B cell (primary cell): Measurements from ENCODE around the gene ZNF705A. TPM values are rescaled to one million over a fixed set of nuclear protein-coding genes. Genes with fewer than 3 reads are reported as not detected.

Experiments used
- ATAC-seq: fragments of 200-7000 bp; cut with Tn5 transposase; one replicate; pipeline ENCODE4 v1.10.0; 2021; ENCODE audit warnings: low read depth, mild to moderate bottlenecking, moderate number of reproducible peaks, moderate library complexity
- CTCF ChIA-PET: fragments of 350-600 bp; sonication (Branson Sonifier 250); formaldehyde crosslinking; loops from one replicate; lab custom pipeline; 2021; ENCODE audit warnings: antibody characterized with exemption, inconsistent platforms; lab: Charles Lee
- POLR2A ChIA-PET: fragments of 350-600 bp; sonication (Branson Sonifier 250); formaldehyde crosslinking; loops from one replicate; lab custom pipeline; 2021; ENCODE audit warnings: antibody characterized with exemption; lab: Charles Lee
- DNase-seq: peaks from one replicate; pipeline ENCODE4 v3.0.0; 2013
- H2AFZ ChIP-seq: 2 replicates; pipeline ENCODE4 v1.6.1; 2012; ENCODE audit warnings: mild to moderate bottlenecking, low read depth, low read length; ENCODE audit not compliant: insufficient read depth, poor library complexity, severe bottlenecking
- H3K27ac ChIP-seq, 2 donors: 1 replicate in 1 of 2; 2 replicates in 1 of 2; pipeline ENCODE4 v1.5.1; 2012 to 2013; ENCODE audit warnings: low read length in 2 of 2, mild to moderate bottlenecking in 2 of 2, moderate library complexity in 1 of 2
- H3K27me3 ChIP-seq, 4 experiments: fragments of 200-600 bp in 1 of 4; sonication (generic) in 1 of 4; replicated peaks in 1 of 4; 1 replicate in 2 of 4; 2 replicates in 2 of 4; pipeline versions ENCODE4 v1.6.1 to v1.7.0; 2013 to 2016; ENCODE audit warnings: low read length in 3 of 4, mild to moderate bottlenecking in 2 of 4, mixed read lengths in 1 of 4, moderate library complexity in 1 of 4; ENCODE audit not compliant: insufficient read depth in 4 of 4, control insufficient read depth in 3 of 4; ENCODE audit errors: control extremely low read depth in 1 of 4
- H3K36me3 ChIP-seq, 2 experiments: replicated peaks in 1 of 2; 1 replicate in 1 of 2; 2 replicates in 1 of 2; pipeline versions ENCODE4 v1.6.1 to v1.7.1; 2013; ENCODE audit warnings: low read length in 1 of 2; ENCODE audit not compliant: insufficient read depth in 2 of 2, control insufficient read depth in 1 of 2; ENCODE audit errors: control extremely low read depth in 1 of 2, extremely low read depth in 1 of 2
- H3K4me1 ChIP-seq, 2 donors: fragments of 200-600 bp in 1 of 2; sonication (generic) in 1 of 2; 1 replicate in 1 of 2; 2 replicates in 1 of 2; pipeline versions ENCODE4 v1.5.1 to v1.6.1; 2013 to 2017; ENCODE audit warnings: low read length in 2 of 2; ENCODE audit not compliant: control insufficient read depth in 2 of 2, insufficient read depth in 2 of 2
- H3K4me2 ChIP-seq: replicated peaks from 2 replicates; pipeline ENCODE3; 2012; ENCODE audit warnings: mild to moderate bottlenecking, low read depth, low read length; ENCODE audit not compliant: poor library complexity, severe bottlenecking
- H3K4me3 ChIP-seq, 5 experiments: fragments of 200-600 bp in 1 of 5; sonication (generic) in 1 of 5; 1 replicate in 3 of 5; 2 replicates in 2 of 5; pipeline versions ENCODE4 v1.5.1 to v1.7.0; 2011 to 2016; ENCODE audit warnings: low read length in 4 of 5, mild to moderate bottlenecking in 4 of 5, low read depth in 2 of 5, control low read depth in 1 of 5, moderate library complexity in 1 of 5; ENCODE audit not compliant: insufficient read depth in 1 of 5; ENCODE audit errors: control extremely low read depth in 1 of 5, extremely low read depth in 1 of 5
- H3K79me2 ChIP-seq: fragments of 200-600 bp; sonication (generic); one replicate; pipeline ENCODE4 v1.6.0; 2016; ENCODE audit warnings: low read length; ENCODE audit not compliant: control insufficient read depth, insufficient read depth
- H3K9ac ChIP-seq: fragments of 200-600 bp; sonication (generic); 2 replicates; pipeline ENCODE4 v1.6.1; 2017; ENCODE audit warnings: mild to moderate bottlenecking, low read length, moderate library complexity
- H3K9me3 ChIP-seq, 3 donors: one replicate each; pipeline versions ENCODE4 v1.6.1 to v1.7.1; 2013; ENCODE audit warnings: low read length in 2 of 3; ENCODE audit not compliant: control insufficient read depth in 2 of 3, insufficient read depth in 1 of 3; ENCODE audit errors: control extremely low read depth in 1 of 3
- H4K20me1 ChIP-seq: 2 replicates; pipeline ENCODE4 v1.6.0; 2012; ENCODE audit warnings: mild to moderate bottlenecking, low read length; ENCODE audit not compliant: insufficient read depth, control insufficient read depth, poor library complexity, severe bottlenecking
- H3K27ac Mint-ChIP-seq: one replicate; pipeline ENCODE4 v1.8.0; 2021; ENCODE audit warnings: mixed read lengths
- H3K27me3 Mint-ChIP-seq: one replicate; pipeline ENCODE4 v1.8.0; 2021; ENCODE audit warnings: mixed read lengths
- H3K4me1 Mint-ChIP-seq: one replicate; pipeline ENCODE4 v1.8.0; 2021; ENCODE audit warnings: mixed read lengths
- H3K4me3 Mint-ChIP-seq: one replicate; pipeline ENCODE4 v1.8.0; 2021; ENCODE audit warnings: mixed read lengths
- H3K9me3 Mint-ChIP-seq: one replicate; pipeline ENCODE4 v1.8.0; 2022; ENCODE audit warnings: mixed read lengths; ENCODE audit not compliant: insufficient read depth
- CTCF ChIP-seq: fragments of 200-600 bp; IDR thresholded peaks from one replicate; pipeline ENCODE4 v1.8.0; 2022; ENCODE audit warnings: antibody characterized with exemption, mild to moderate bottlenecking
- EZH2 ChIP-seq: IDR thresholded peaks from 2 replicates; pipeline ENCODE4 v1.6.1; 2012; ENCODE audit warnings: borderline replicate concordance, low read depth, mild to moderate bottlenecking, moderate library complexity, low read length; ENCODE audit not compliant: insufficient read depth, poor library complexity, severe bottlenecking
- WGBS: methylation state at CpG from one replicate; pipeline ENCODE4 v1.1.5; 2013; ENCODE audit warnings: missing lambda C conversion rate; ENCODE audit not compliant: insufficient coverage; 5-methylcytosine and 5-hydroxymethylcytosine counted together
- intact Hi-C: fragments of 100-400 bp; cut with micrococcal nuclease; formaldehyde crosslinking; loops from one replicate; pipeline ENCODE4 v1.10.0; 2022
- polyA plus RNA-seq: library from polyadenylated mRNA; depleted of rRNA; stranded (reverse); fragments of >200 nt; gene quantifications from 2 replicates; pipeline ENCODE4 v1.2.3, GENCODE V29; 2012
- total RNA-seq, 2 donors: library from RNA; stranded (reverse); fragments of 120-200 nt in 1 of 2; gene quantifications; 1 replicate in 1 of 2; 2 replicates in 1 of 2; pipeline versions ENCODE4 v1.2.3 to v1.2.4, GENCODE V29; 2013 to 2022

ZNF705A gene
- total and polyA plus RNA-seq, 2 donors (not counting 1 experiment from before 2014, with no cell fraction given), result not detected

- Mint-ChIP-seq H3K27me3 (peaks cover 12% of the 10 kb centered on the region), H3K4me1 (no peaks in the 10 kb centered on the region), H3K9me3 (peaks cover 7% of the 10 kb centered on the region), H3K27ac (no peak overlapping the region), H3K4me3 (no peak overlapping the region)
- Histone ChIP-seq H3K4me2 (no peak overlapping the region), H3K9me3 (peaks cover 0 to 6% (median 2%) of the 10 kb centered on the region in 3 donors), H3K4me3 (no peak overlapping the region), H2AFZ (no peak overlapping the region), H3K27ac (no peak overlapping the region), H3K36me3 (peaks cover 1 to 5% of the 10 kb centered on the region in 2 experiments), H3K4me1 (no peaks in the 10 kb centered on the region), H3K9ac (no peak overlapping the region), H4K20me1 (no peaks in the 10 kb centered on the region), H3K27me3 (peaks cover 0 to 9% (median 2%) of the 10 kb centered on the region in 4 experiments), H3K79me2 (no peaks in the 10 kb centered on the region)
- intact Hi-C loops, result no loop called here
- TF ChIP-seq EZH2, result no peak
- TF ChIP-seq CTCF, result no peak
- CTCF ChIA-PET, result no interaction called here
- POLR2A ChIA-PET, result no interaction called here
- ATAC-seq (no peak), DNase-seq (no peak)
These were observed 13.6 kb upstream of the ZNF705A start for GRCh38 chr12:8143261-8143660.

- ATAC-seq (no peak), DNase-seq (no peak)
- POLR2A ChIA-PET, result no interaction called here
- WGBS, result 92% methylated on average over 16 of the region's 19 CpGs
- Mint-ChIP-seq H3K4me1 (no peaks in the 10 kb centered on the region), H3K4me3 (no peak overlapping the region), H3K27ac (no peak overlapping the region), H3K9me3 (peaks cover 9% of the 10 kb centered on the region), H3K27me3 (peaks cover 22% of the 10 kb centered on the region)
- intact Hi-C loops, result no loop called here
- Histone ChIP-seq H3K79me2 (no peaks in the 10 kb centered on the region), H3K9ac (no peak overlapping the region), H3K9me3 (peaks cover 0 to 6% (median 2%) of the 10 kb centered on the region in 3 donors), H2AFZ (no peak overlapping the region), H3K4me3 (no peak overlapping the region), H3K27ac (no peak overlapping the region), H3K4me2 (no peak overlapping the region), H3K27me3 (peaks cover 0 to 9% (median 2%) of the 10 kb centered on the region in 4 experiments), H3K4me1 (no peaks in the 10 kb centered on the region), H4K20me1 (no peaks in the 10 kb centered on the region), H3K36me3 (peaks cover 0 to 4% of the 10 kb centered on the region in 2 experiments)
- CTCF ChIA-PET, result no interaction called here
- no peak for TF ChIP-seq CTCF
- TF ChIP-seq EZH2, result no peak
These were observed 10.9 kb upstream of the ZNF705A start for GRCh38 chr12:8145754-8146441.
